MM.1S (cell line): ENCODE results near the gene SERPINI1.

ENCODE experiments used
- DNase-seq: peaks from one replicate; pipeline ENCODE4 v3.0.0-alpha.2; 2015
- H2AFZ ChIP-seq: fragments of 300-600 bp; sonication (generic); 2 replicates; pipeline ENCODE4 v1.6.0; 2016; ENCODE audit warnings: antibody characterized with exemption, low read length
- H3F3A ChIP-seq: fragments of 300-600 bp; sonication (generic); 2 replicates; pipeline ENCODE4 v1.6.1; 2016; ENCODE audit warnings: mild to moderate bottlenecking, antibody characterized with exemption, low read length, moderate library complexity, mixed read lengths; ENCODE audit not compliant: insufficient read depth
- H3K27ac ChIP-seq: fragments of 300-600 bp; sonication (generic); 2 replicates; pipeline ENCODE4 v1.5.1; 2016; ENCODE audit warnings: mild to moderate bottlenecking, low read length
- H3K27me3 ChIP-seq: fragments of 300-600 bp; sonication (generic); replicated peaks from 2 replicates; pipeline ENCODE4 v1.6.0; 2016; ENCODE audit warnings: low read length; ENCODE audit not compliant: insufficient read depth
- H3K36me3 ChIP-seq: fragments of 300-600 bp; sonication (generic); replicated peaks from 2 replicates; pipeline ENCODE4 v1.6.1; 2016; ENCODE audit warnings: mild to moderate bottlenecking, low read length, mixed read lengths; ENCODE audit not compliant: insufficient read depth
- H3K4me1 ChIP-seq: fragments of 300-600 bp; sonication (generic); 2 replicates; pipeline ENCODE4 v1.6.1; 2016; ENCODE audit warnings: low read length, mixed read lengths
- H3K4me2 ChIP-seq: fragments of 300-600 bp; sonication (generic); 2 replicates; pipeline ENCODE4 v1.6.0; 2016; ENCODE audit warnings: low read depth, low read length
- H3K4me3 ChIP-seq: fragments of 300-600 bp; sonication (generic); 2 replicates; pipeline ENCODE4 v1.5.1; 2016; ENCODE audit warnings: low read length, mixed read lengths
- H3K79me2 ChIP-seq: fragments of 300-600 bp; sonication (generic); 2 replicates; pipeline ENCODE4 v1.6.1; 2016; ENCODE audit warnings: mixed run types, low read length, mixed read lengths
- H3K9ac ChIP-seq: fragments of 300-600 bp; sonication (generic); 2 replicates; pipeline ENCODE4 v1.6.1; 2016; ENCODE audit warnings: low read length, mixed read lengths
- H3K9me2 ChIP-seq: fragments of 300-600 bp; sonication (generic); replicated peaks from 2 replicates; pipeline ENCODE4 v1.6.1; 2016; ENCODE audit warnings: mild to moderate bottlenecking, low read length, mixed read lengths; ENCODE audit not compliant: insufficient read depth
- H3K9me3 ChIP-seq: fragments of 300-600 bp; sonication (generic); replicated peaks from 2 replicates; pipeline ENCODE4 v1.6.1; 2016; ENCODE audit warnings: mild to moderate bottlenecking, low read length, mixed read lengths; ENCODE audit not compliant: insufficient read depth
- H4K20me1 ChIP-seq: fragments of 300-600 bp; sonication (generic); 2 replicates; pipeline ENCODE4 v1.6.1; 2016; ENCODE audit warnings: mild to moderate bottlenecking, low read length, moderate library complexity, mixed read lengths; ENCODE audit not compliant: insufficient read depth
- CTCF ChIP-seq: fragments of 300-600 bp; sonication (generic); IDR thresholded peaks from 2 replicates; pipeline ENCODE4 v1.5.1; 2016; ENCODE audit warnings: antibody characterized with exemption, low read length, mixed read lengths
- EZH2 ChIP-seq: fragments of 300-600 bp; sonication (generic); optimal IDR thresholded peaks from 2 replicates; pipeline ENCODE3; 2017; ENCODE audit warnings: low read depth, mild to moderate bottlenecking, antibody characterized with exemption, low read length, mixed read lengths
- EZH2phosphoT487 ChIP-seq: fragments of 300-600 bp; sonication (generic); IDR thresholded peaks from 2 replicates; pipeline ENCODE4 v1.6.1; 2018; ENCODE audit warnings: antibody characterized with exemption, low read length

SERPINI1 gene

DNA sequence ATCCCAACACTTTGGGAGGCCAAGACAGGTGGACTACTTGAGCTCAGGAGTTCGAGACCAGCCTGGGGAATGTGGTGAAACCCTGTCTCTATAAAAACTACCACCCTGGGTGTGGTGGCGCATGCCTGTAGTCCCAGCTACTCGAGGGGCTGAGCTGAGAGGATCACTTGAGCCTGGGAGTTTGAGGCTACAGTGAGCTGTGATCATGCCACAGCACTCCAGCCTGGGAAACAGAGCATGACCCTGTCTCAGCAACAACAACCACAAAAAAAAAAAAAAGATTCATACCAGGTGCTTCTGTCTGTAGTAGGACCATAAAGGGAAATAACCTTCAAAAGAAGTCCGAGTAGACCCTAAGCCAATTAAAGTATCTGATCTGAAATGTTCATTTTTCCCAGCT is 94.5 kb downstream of the SERPINI1 start:
- no peaks in the 10 kb centered on the region for H4K20me1 ChIP-seq
- no peaks in the 10 kb centered on the region for H3K9me3 ChIP-seq
- TF ChIP-seq EZH2, result no peak
- no peak for TF ChIP-seq CTCF
- TF ChIP-seq EZH2phosphoT487, result no peak
- H3K79me2 ChIP-seq, result no peaks in the 10 kb centered on the region
- no peak overlapping the region for H3K4me3 ChIP-seq
- H2AFZ ChIP-seq, result no peak overlapping the region
- no peaks in the 10 kb centered on the region for H3K27me3 ChIP-seq
- no peaks in the 10 kb centered on the region for H3K36me3 ChIP-seq
- H3K9ac ChIP-seq, result no peak overlapping the region
- H3K4me1 ChIP-seq, result no peaks in the 10 kb centered on the region
- H3K9me2 ChIP-seq, result no peaks in the 10 kb centered on the region
- no peak for DNase-seq
- H3K27ac ChIP-seq, result no peak overlapping the region
- H3F3A ChIP-seq, result no peaks in the 10 kb centered on the region
- H3K4me2 ChIP-seq, result no peak overlapping the region

DNA sequence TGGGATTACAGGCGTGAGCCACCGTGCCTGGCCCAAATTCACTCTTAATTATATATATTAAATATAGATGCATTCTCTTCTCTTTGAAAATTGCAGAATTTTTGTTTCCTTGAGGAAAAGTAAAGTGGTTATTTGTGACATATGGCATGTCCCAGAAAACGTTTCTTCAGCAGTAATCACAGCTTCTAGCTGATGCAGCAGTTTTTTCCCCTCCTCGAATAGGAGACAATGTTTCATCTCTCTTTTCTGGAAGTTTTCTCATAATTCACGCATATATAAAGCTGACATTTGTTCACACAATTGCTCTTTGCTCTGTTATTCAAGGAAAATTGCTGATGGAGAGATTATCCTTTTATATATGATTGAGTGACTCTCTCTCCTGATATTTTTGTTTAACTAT is 99.8 kb downstream of the SERPINI1 start:
- Histone ChIP-seq H3K9me2 (no peaks in the 10 kb centered on the region), H3K27me3 (no peaks in the 10 kb centered on the region), H3K27ac (no peak overlapping the region), H3K9me3 (no peaks in the 10 kb centered on the region), H4K20me1 (no peaks in the 10 kb centered on the region), H3K4me3 (no peak overlapping the region), H3K4me1 (no peaks in the 10 kb centered on the region), H3F3A (no peaks in the 10 kb centered on the region), H2AFZ (no peak overlapping the region), H3K79me2 (no peaks in the 10 kb centered on the region), H3K4me2 (no peak overlapping the region), H3K9ac (no peak overlapping the region), H3K36me3 (no peaks in the 10 kb centered on the region)
- no peak for DNase-seq
- TF ChIP-seq CTCF (no peak), EZH2phosphoT487 (no peak), EZH2 (no peak)

DNA sequence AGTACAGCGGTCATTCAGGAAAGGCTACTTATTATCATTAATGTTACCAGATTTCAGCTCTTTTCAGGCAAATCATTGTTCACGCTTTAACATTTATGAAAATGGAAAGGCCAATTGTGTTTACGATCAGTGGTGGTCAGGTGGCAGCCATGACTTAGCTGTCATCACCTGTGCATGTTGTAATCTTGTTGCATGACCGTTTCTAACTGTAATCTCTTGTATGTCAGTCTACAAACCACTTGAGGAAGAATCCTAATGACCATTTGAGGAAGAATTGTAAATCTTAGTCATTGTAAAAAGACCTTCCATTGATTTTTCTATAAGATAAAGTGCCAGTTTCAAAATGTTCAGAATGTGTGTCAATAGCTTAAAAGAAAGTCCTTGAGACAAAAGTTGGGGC is 100.4 kb downstream of the SERPINI1 start:
- no peak for TF ChIP-seq CTCF
- TF ChIP-seq EZH2, result no peak
- no peak for TF ChIP-seq EZH2phosphoT487
- H3K27ac ChIP-seq, result no peak overlapping the region
- H3F3A ChIP-seq, result no peaks in the 10 kb centered on the region
- no peaks in the 10 kb centered on the region for H3K4me1 ChIP-seq
- no peak overlapping the region for H3K9ac ChIP-seq
- H3K36me3 ChIP-seq, result no peaks in the 10 kb centered on the region
- H3K9me2 ChIP-seq, result no peaks in the 10 kb centered on the region
- no peak overlapping the region for H2AFZ ChIP-seq
- H3K27me3 ChIP-seq, result no peaks in the 10 kb centered on the region
- no peaks in the 10 kb centered on the region for H3K79me2 ChIP-seq
- no peaks in the 10 kb centered on the region for H3K9me3 ChIP-seq
- no peak for DNase-seq
- no peaks in the 10 kb centered on the region for H4K20me1 ChIP-seq
- H3K4me2 ChIP-seq, result no peak overlapping the region
- no peak overlapping the region for H3K4me3 ChIP-seq
